Measurements from ENCODE around the gene BICC1.

Gene BICC1

DNA sequence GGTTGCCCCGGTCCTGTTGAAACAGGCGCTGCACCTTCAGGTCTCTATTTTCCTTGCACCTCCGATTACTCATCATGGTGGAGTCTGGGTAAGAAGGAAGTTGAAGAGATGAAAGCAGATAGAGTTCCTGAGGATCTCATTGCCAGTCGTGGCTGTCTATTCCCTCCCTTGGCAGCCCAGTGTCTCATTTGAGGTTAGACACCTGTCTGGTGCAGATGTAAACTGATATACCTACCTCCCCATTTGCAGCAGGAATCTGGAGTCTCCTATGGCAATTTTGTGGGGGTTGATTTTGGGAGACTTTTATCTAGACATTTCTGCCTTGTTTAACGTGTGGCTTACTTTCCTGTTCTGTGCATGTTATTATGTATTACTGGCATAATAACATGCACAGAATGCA lies 212.1 kb downstream of the BICC1 start:
- no peak overlapping the region for H3K27ac ChIP-seq (ENCODE audit: low read depth, low read length)
- no peaks in the 10 kb centered on the region for H3K27me3 ChIP-seq (ENCODE audit: control insufficient read depth in 1 of 2, insufficient read depth in 2 of 2, low read length in 2 of 2)
- H3K4me3 ChIP-seq (ENCODE audit: low read depth in 1 of 2, low read length in 2 of 2): no peak overlapping the region
- no peaks in the 10 kb centered on the region for H3K4me1 ChIP-seq (ENCODE audit: control insufficient read depth in 1 of 2, insufficient read depth in 2 of 2, low read length in 2 of 2)
- no peaks in the 10 kb centered on the region for H3K36me3 ChIP-seq (ENCODE audit: control insufficient read depth in 1 of 2, insufficient read depth in 2 of 2, low read length in 2 of 2)
- H3K9ac ChIP-seq (ENCODE audit: low read depth in 1 of 2, low read length in 2 of 2): no peak overlapping the region
- H3K9me3 ChIP-seq (ENCODE audit: control insufficient read depth in 1 of 2, low read length in 2 of 2): no peaks in the 10 kb centered on the region

DNA sequence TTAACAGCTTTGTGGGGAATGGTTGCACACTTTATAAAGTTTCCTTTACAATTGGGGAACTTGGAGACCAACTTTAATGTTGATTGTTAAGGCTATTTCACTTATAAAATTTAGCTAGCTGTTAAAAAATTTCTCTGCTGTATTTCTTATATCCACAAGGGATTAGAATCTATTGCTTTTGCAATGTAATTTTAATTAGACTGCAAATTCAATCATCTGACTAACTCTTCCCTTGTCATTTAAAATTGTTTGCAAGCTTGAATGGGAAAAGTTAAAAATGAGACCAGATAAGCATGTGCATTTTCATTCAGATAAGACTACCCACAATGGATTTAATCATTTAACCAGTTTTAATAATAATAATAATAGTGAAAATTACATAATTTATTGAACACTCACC lies 213.2 kb downstream of the BICC1 start:
- Histone ChIP-seq H3K4me3 (ENCODE audit: low read depth in 1 of 2, low read length in 2 of 2) (no peak overlapping the region), H3K9me3 (ENCODE audit: control insufficient read depth in 1 of 2, low read length in 2 of 2) (no peaks in the 10 kb centered on the region), H3K36me3 (ENCODE audit: control insufficient read depth in 1 of 2, insufficient read depth in 2 of 2, low read length in 2 of 2) (no peaks in the 10 kb centered on the region), H3K27ac (ENCODE audit: low read depth, low read length) (no peak overlapping the region), H3K9ac (ENCODE audit: low read depth in 1 of 2, low read length in 2 of 2) (no peak overlapping the region), H3K27me3 (ENCODE audit: control insufficient read depth in 1 of 2, insufficient read depth in 2 of 2, low read length in 2 of 2) (no peaks in the 10 kb centered on the region), H3K4me1 (ENCODE audit: control insufficient read depth in 1 of 2, insufficient read depth in 2 of 2, low read length in 2 of 2) (no peaks in the 10 kb centered on the region)

DNA sequence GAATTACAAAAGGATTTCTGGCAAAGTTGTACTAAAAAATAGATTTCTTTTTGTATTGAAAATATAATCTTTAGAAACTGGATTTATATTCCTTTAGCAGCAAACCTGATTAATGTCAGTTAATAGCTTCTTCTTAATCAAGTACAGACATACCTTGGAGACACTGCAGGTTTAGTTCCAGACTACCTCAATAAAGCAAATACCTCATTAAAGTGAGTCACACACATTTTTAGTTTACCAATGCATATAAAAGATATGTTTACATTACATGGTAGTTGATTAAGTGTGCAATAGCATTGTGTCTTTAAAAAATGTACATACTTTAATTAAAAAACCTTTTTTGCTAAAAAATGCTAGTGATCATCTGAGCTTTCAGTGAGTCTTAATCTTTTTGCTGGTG lies 215.0 kb downstream of the BICC1 start:
- no peaks in the 10 kb centered on the region for H3K27me3 ChIP-seq (ENCODE audit: control insufficient read depth in 1 of 2, insufficient read depth in 2 of 2, low read length in 2 of 2)
- H3K27ac ChIP-seq (ENCODE audit: low read depth, low read length): no peak overlapping the region
- H3K9me3 ChIP-seq (ENCODE audit: control insufficient read depth in 1 of 2, low read length in 2 of 2): no peaks in the 10 kb centered on the region
- no peak overlapping the region for H3K9ac ChIP-seq (ENCODE audit: low read depth in 1 of 2, low read length in 2 of 2)
- no peak overlapping the region for H3K4me3 ChIP-seq (ENCODE audit: low read depth in 1 of 2, low read length in 2 of 2)
- no peaks in the 10 kb centered on the region for H3K4me1 ChIP-seq (ENCODE audit: control insufficient read depth in 1 of 2, insufficient read depth in 2 of 2, low read length in 2 of 2)
- no peaks in the 10 kb centered on the region for H3K36me3 ChIP-seq (ENCODE audit: control insufficient read depth in 1 of 2, insufficient read depth in 2 of 2, low read length in 2 of 2)

DNA sequence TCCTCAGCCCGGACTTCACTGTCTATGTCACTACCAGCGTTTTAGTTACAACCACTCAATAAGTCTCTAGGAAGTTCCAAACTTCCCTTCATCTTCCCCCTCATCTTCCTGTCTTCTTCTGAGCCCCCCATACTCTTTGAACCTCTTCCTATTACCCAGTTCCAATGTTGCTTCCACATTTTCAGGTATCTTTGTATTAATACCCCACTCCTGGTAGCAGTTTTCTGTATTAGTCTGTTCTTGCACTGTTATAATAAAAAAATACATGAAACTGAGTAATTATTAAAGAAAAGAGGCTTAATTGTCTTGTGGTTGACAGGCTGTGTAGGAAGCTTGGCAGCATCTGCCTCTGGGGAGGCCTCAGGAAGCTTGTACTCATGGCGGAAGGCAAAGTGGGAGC lies 218.6 kb downstream of the BICC1 start:
- no peak overlapping the region for H3K4me3 ChIP-seq (ENCODE audit: low read depth in 1 of 2, low read length in 2 of 2)
- H3K27me3 ChIP-seq (ENCODE audit: control insufficient read depth in 1 of 2, insufficient read depth in 2 of 2, low read length in 2 of 2): no peaks in the 10 kb centered on the region
- H3K9ac ChIP-seq (ENCODE audit: low read depth in 1 of 2, low read length in 2 of 2): no peak overlapping the region
- H3K36me3 ChIP-seq (ENCODE audit: control insufficient read depth in 1 of 2, insufficient read depth in 2 of 2, low read length in 2 of 2): no peaks in the 10 kb centered on the region
- H3K27ac ChIP-seq (ENCODE audit: low read depth, low read length): no peak overlapping the region
- H3K9me3 ChIP-seq (ENCODE audit: control insufficient read depth in 1 of 2, low read length in 2 of 2): no peaks in the 10 kb centered on the region
- no peaks in the 10 kb centered on the region for H3K4me1 ChIP-seq (ENCODE audit: control insufficient read depth in 1 of 2, insufficient read depth in 2 of 2, low read length in 2 of 2)

DNA sequence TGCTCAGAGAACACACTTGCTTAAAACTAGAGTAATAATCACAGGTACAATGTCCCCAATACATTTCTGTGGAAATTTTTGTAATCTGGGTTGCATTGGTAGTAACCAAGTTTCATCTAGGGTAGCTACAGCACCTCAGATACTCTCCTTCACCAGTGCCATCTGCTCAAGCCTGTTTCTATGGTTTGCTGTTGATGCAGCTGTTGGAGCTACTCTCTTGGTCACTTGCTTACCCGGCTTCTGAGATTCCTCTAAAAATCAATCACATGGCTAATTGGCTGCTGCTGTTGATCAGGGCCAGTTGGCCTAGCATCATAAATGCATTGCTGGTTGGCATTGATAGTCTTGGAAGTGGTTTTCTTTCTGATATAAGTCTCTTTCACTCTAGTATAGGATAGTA lies 220.8 kb downstream of the BICC1 start:
- Histone ChIP-seq H3K27ac (ENCODE audit: low read depth, low read length) (no peak overlapping the region), H3K27me3 (ENCODE audit: control insufficient read depth in 1 of 2, insufficient read depth in 2 of 2, low read length in 2 of 2) (no peaks in the 10 kb centered on the region), H3K36me3 (ENCODE audit: control insufficient read depth in 1 of 2, insufficient read depth in 2 of 2, low read length in 2 of 2) (no peaks in the 10 kb centered on the region), H3K9me3 (ENCODE audit: control insufficient read depth in 1 of 2, low read length in 2 of 2) (no peaks in the 10 kb centered on the region), H3K4me1 (ENCODE audit: control insufficient read depth in 1 of 2, insufficient read depth in 2 of 2, low read length in 2 of 2) (no peaks in the 10 kb centered on the region), H3K9ac (ENCODE audit: low read depth in 1 of 2, low read length in 2 of 2) (no peak overlapping the region), H3K4me3 (ENCODE audit: low read depth in 1 of 2, low read length in 2 of 2) (no peak overlapping the region)

DNA sequence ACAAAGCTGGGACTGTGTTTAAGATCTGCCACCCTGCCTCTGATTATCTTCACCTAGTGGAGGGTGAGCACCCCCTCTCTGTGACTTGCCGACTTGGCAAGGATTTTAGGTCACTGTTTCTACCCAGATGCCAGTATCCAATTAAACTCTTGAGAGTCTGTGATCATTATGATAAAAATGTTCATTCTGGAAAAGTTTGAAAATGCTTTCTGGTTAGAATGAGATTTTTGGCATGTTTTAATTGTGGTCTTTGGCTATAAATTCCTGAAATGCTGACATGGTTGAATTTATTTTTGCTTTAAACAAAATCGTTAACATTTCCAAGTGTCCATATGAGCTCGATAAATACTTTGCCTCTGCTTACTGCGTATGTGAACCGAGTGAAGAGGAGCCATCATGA lies 221.4 kb downstream of the BICC1 start:
- Histone ChIP-seq H3K9ac (ENCODE audit: low read depth in 1 of 2, low read length in 2 of 2) (no peak overlapping the region), H3K4me1 (ENCODE audit: control insufficient read depth in 1 of 2, insufficient read depth in 2 of 2, low read length in 2 of 2) (no peaks in the 10 kb centered on the region), H3K4me3 (ENCODE audit: low read depth in 1 of 2, low read length in 2 of 2) (no peak overlapping the region), H3K27me3 (ENCODE audit: control insufficient read depth in 1 of 2, insufficient read depth in 2 of 2, low read length in 2 of 2) (no peaks in the 10 kb centered on the region), H3K27ac (ENCODE audit: low read depth, low read length) (no peak overlapping the region), H3K36me3 (ENCODE audit: control insufficient read depth in 1 of 2, insufficient read depth in 2 of 2, low read length in 2 of 2) (no peaks in the 10 kb centered on the region), H3K9me3 (ENCODE audit: control insufficient read depth in 1 of 2, low read length in 2 of 2) (no peaks in the 10 kb centered on the region)

DNA sequence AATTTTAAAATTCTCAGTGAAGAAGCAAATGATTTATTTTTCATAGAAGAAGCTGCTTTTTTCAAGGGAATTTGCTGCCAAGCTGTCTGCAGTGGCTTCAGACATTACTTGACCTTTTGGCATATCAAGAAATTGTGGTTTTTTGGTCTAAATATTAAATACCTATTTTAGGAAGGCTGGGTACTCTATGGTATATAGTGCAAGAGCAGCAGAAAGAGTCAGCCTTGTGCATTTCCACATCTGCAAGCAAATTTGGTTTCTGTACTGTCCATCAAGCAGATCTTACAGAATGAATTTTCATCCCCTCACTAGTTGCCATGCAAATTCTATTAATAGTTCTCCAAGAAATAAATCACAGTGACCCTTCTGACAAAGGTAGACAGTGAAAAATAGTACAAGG lies 222.0 kb downstream of the BICC1 start:
- no peak overlapping the region for H3K4me3 ChIP-seq (ENCODE audit: low read depth in 1 of 2, low read length in 2 of 2)
- H3K9ac ChIP-seq (ENCODE audit: low read depth in 1 of 2, low read length in 2 of 2): no peak overlapping the region
- H3K27me3 ChIP-seq (ENCODE audit: control insufficient read depth in 1 of 2, insufficient read depth in 2 of 2, low read length in 2 of 2): no peaks in the 10 kb centered on the region
- H3K9me3 ChIP-seq (ENCODE audit: control insufficient read depth in 1 of 2, low read length in 2 of 2): no peaks in the 10 kb centered on the region
- no peak overlapping the region for H3K27ac ChIP-seq (ENCODE audit: low read depth, low read length)
- no peaks in the 10 kb centered on the region for H3K4me1 ChIP-seq (ENCODE audit: control insufficient read depth in 1 of 2, insufficient read depth in 2 of 2, low read length in 2 of 2)
- H3K36me3 ChIP-seq (ENCODE audit: control insufficient read depth in 1 of 2, insufficient read depth in 2 of 2, low read length in 2 of 2): no peaks in the 10 kb centered on the region

DNA sequence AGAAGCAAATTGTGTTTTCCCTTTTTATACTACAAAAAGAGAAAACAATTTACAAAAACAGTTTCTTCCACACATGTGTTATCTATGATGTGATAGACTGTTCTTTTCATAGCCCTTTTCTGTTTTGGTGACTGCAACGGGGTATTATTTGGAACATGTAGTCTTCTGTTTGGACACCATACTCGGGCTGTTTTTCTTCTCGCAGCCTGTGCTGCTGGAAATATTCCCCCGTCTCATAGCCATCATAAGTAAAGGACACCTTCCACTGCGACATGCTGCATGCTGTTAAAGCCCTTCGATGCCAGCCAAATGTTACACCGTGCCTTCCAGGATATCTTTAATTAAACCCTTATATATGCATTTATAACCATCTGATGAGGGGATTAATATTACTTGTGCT lies 222.4 kb downstream of the BICC1 start:
- Histone ChIP-seq H3K36me3 (ENCODE audit: control insufficient read depth in 1 of 2, insufficient read depth in 2 of 2, low read length in 2 of 2) (no peaks in the 10 kb centered on the region), H3K9me3 (ENCODE audit: control insufficient read depth in 1 of 2, low read length in 2 of 2) (no peaks in the 10 kb centered on the region), H3K4me3 (ENCODE audit: low read depth in 1 of 2, low read length in 2 of 2) (no peak overlapping the region), H3K27ac (ENCODE audit: low read depth, low read length) (no peak overlapping the region), H3K27me3 (ENCODE audit: control insufficient read depth in 1 of 2, insufficient read depth in 2 of 2, low read length in 2 of 2) (no peaks in the 10 kb centered on the region), H3K9ac (ENCODE audit: low read depth in 1 of 2, low read length in 2 of 2) (no peak overlapping the region), H3K4me1 (ENCODE audit: control insufficient read depth in 1 of 2, insufficient read depth in 2 of 2, low read length in 2 of 2) (no peaks in the 10 kb centered on the region)

DNA sequence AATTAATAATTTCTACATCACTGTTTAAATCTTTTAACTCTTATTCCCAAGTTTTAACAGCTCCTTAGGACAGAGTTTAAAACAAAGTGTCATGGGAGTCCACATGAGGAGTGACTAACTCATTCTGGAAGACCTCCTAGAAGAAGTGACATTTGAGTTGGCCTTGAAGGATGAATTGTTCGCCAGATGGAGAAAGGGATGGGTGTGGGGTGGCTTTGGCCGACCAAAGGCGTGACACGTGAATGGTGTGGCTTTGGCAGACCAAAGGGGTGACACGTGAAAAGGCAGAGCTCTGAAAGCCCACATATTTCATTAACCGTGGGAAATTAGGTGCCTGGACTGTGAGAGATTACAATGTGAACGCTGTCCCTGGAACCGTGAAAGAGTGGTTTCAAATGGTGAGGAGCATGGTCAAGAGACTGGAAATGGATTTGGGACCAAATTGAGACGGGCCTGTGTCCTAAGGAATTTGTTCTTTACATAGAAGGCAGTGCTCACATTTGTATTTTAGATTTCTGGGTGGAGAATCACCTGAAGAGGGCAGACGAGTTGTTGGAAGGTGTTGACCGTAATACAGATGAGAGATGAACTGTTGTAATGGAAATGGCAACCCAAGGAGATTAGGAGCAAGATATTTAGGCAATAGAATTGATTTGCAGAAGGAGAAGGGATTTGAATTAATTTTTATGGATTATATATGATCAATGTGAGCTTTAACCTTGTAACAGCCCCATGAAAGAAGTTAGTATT lies 228.1 kb downstream of the BICC1 start:
- H3K4me1 ChIP-seq (ENCODE audit: control insufficient read depth in 1 of 2, insufficient read depth in 2 of 2, low read length in 2 of 2): no peaks in the 10 kb centered on the region
- no peak overlapping the region for H3K27ac ChIP-seq (ENCODE audit: low read depth, low read length)
- no peaks in the 10 kb centered on the region for H3K9me3 ChIP-seq (ENCODE audit: control insufficient read depth in 1 of 2, low read length in 2 of 2)
- no peak overlapping the region for H3K9ac ChIP-seq (ENCODE audit: low read depth in 1 of 2, low read length in 2 of 2)
- no peak overlapping the region for H3K4me3 ChIP-seq (ENCODE audit: low read depth in 1 of 2, low read length in 2 of 2)
- no peaks in the 10 kb centered on the region for H3K36me3 ChIP-seq (ENCODE audit: control insufficient read depth in 1 of 2, insufficient read depth in 2 of 2, low read length in 2 of 2)
- no peaks in the 10 kb centered on the region for H3K27me3 ChIP-seq (ENCODE audit: control insufficient read depth in 1 of 2, insufficient read depth in 2 of 2, low read length in 2 of 2)

DNA sequence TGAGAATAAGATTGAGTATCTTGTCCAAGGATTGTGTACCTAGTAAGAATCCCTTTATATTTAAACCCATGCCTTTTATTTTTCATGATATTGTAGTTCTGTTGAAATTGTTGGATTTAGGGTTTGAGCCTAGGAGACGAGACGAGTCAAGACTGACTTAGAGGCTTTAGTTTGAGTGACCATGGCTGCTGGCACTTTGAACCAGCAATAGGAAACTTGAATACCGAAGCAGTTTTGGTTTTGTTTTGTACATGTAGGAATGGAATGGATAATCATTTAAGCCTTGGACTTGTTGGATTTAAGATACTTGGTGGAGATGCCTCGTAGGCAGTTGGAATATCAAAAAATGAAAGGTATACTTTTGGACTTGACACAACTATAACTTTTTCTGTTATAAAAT lies 229.0 kb downstream of the BICC1 start:
- Histone ChIP-seq H3K27me3 (ENCODE audit: control insufficient read depth in 1 of 2, insufficient read depth in 2 of 2, low read length in 2 of 2) (no peaks in the 10 kb centered on the region), H3K4me1 (ENCODE audit: control insufficient read depth in 1 of 2, insufficient read depth in 2 of 2, low read length in 2 of 2) (no peaks in the 10 kb centered on the region), H3K9ac (ENCODE audit: low read depth in 1 of 2, low read length in 2 of 2) (no peak overlapping the region), H3K4me3 (ENCODE audit: low read depth in 1 of 2, low read length in 2 of 2) (no peak overlapping the region), H3K27ac (ENCODE audit: low read depth, low read length) (no peak overlapping the region), H3K36me3 (ENCODE audit: control insufficient read depth in 1 of 2, insufficient read depth in 2 of 2, low read length in 2 of 2) (no peaks in the 10 kb centered on the region), H3K9me3 (ENCODE audit: control insufficient read depth in 1 of 2, low read length in 2 of 2) (no peaks in the 10 kb centered on the region)

DNA sequence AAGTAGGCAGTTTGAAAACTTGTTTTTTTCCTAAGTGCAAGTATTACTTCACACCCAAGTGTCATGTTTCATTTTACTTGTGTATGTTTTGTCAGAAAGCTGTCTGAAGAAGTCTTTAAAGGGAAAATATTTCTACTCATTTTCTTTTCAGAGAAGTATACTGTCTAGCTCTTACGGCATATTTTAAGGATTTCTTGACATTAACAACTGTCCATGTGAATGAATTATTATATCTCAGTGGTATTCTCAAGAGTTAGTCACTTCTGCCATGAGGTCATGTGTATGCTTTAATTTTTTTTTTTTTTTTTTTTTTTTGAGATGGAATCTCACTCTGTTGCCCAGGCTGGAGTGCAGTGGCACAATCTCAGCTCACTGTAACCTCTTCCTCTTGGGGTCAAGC lies 229.5 kb downstream of the BICC1 start:
- H3K4me3 ChIP-seq (ENCODE audit: low read depth in 1 of 2, low read length in 2 of 2): no peak overlapping the region
- no peaks in the 10 kb centered on the region for H3K9me3 ChIP-seq (ENCODE audit: control insufficient read depth in 1 of 2, low read length in 2 of 2)
- no peaks in the 10 kb centered on the region for H3K27me3 ChIP-seq (ENCODE audit: control insufficient read depth in 1 of 2, insufficient read depth in 2 of 2, low read length in 2 of 2)
- H3K36me3 ChIP-seq (ENCODE audit: control insufficient read depth in 1 of 2, insufficient read depth in 2 of 2, low read length in 2 of 2): no peaks in the 10 kb centered on the region
- H3K9ac ChIP-seq (ENCODE audit: low read depth in 1 of 2, low read length in 2 of 2): no peak overlapping the region
- H3K4me1 ChIP-seq (ENCODE audit: control insufficient read depth in 1 of 2, insufficient read depth in 2 of 2, low read length in 2 of 2): no peaks in the 10 kb centered on the region
- H3K27ac ChIP-seq (ENCODE audit: low read depth, low read length): no peak overlapping the region

All from duodenal mucosa (tissue), 2 donors.